ENCODE results near the gene MCOLN1. TPM values are rescaled to one million over a fixed set of nuclear protein-coding genes. Genes with fewer than 3 reads are reported as not detected.

Gene MCOLN1
- total and polyA plus RNA-seq, 2 donors (not counting 3 experiments of a cell fraction or from before 2014, with no cell fraction given): 23.0 to 60.9 TPM

DNA sequence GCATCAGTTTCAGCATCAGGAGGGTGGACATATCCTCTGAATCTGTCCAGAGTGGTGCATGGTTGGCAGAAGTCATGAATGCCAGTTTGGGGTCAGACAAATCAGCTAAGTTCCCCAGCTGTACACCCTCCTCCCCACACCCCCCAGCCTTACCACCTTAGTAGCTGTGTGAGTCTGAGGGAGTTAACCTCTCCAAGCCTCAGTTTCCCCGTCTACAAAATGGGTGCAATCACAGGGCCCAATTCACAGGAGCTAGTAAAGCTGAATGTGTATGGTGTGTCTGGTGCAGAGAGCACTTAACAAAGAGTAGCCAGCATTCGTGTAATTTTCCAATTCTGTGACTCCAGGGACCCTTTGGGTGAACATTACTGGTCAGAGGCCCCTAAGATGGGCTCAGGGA, 19.9 kb upstream of the MCOLN1 start:
- TF ChIP-seq JUN (IDR thresholded peaks at IDR 0.05; ENCODE audit: borderline replicate concordance, insufficient read depth, insufficient read length, low read depth) (no peak), MYC (IDR thresholded peaks at IDR 0.05; ENCODE audit: low read depth, low read length) (no peak), POLR2AphosphoS5 (IDR thresholded peaks at IDR 0.05; ENCODE audit: insufficient read depth, low read depth, low read length) (no peak), POLR2A (IDR thresholded peaks at IDR 0.05; ENCODE audit: low read depth, low read length) (no peak), MAX (IDR thresholded peaks at IDR 0.05; ENCODE audit: insufficient read depth, insufficient read length) (no peak), EZH2 (IDR thresholded peaks at IDR 0.05; ENCODE audit: borderline replicate concordance, low read depth, low read length, severe bottlenecking) (no peak), GATA2 (IDR thresholded peaks at IDR 0.05; ENCODE audit: insufficient read depth, insufficient read length, low read depth, low read length) (no peak), FOS (IDR thresholded peaks at IDR 0.05; ENCODE audit: borderline replicate concordance, insufficient read depth, low read length) (no peak)
- TF ChIP-seq, protein P1, sequence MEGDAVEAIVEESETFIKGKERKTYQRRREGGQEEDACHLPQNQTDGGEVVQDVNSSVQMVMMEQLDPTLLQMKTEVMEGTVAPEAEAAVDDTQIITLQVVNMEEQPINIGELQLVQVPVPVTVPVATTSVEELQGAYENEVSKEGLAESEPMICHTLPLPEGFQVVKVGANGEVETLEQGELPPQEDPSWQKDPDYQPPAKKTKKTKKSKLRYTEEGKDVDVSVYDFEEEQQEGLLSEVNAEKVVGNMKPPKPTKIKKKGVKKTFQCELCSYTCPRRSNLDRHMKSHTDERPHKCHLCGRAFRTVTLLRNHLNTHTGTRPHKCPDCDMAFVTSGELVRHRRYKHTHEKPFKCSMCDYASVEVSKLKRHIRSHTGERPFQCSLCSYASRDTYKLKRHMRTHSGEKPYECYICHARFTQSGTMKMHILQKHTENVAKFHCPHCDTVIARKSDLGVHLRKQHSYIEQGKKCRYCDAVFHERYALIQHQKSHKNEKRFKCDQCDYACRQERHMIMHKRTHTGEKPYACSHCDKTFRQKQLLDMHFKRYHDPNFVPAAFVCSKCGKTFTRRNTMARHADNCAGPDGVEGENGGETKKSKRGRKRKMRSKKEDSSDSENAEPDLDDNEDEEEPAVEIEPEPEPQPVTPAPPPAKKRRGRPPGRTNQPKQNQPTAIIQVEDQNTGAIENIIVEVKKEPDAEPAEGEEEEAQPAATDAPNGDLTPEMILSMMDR (IDR thresholded peaks at IDR 0.05; ENCODE audit: extremely low read depth in 1 of 2, insufficient read depth in 1 of 2, low read depth in 1 of 2, low read length in 2 of 2): no peak
- dilution Hi-C loops (cut with MboI; ENCODE audit: extremely low pct_ligation_motif_present, low sequenced_read_pairs) (no loop called here), intact Hi-C loops (cut with micrococcal nuclease) (no loop called here)
- Histone ChIP-seq H3K36me3 (ENCODE audit: control insufficient read depth in 2 of 2, extremely low read depth in 1 of 2, insufficient read depth in 2 of 2, low read length in 2 of 2) (no peaks in the 10 kb centered on the region), H3K9me3 (replicated peaks; ENCODE audit: control insufficient read depth, insufficient read depth, low read length) (no peaks in the 10 kb centered on the region), H3K27ac (ENCODE audit: insufficient read depth, low read depth, low read length) (no peak overlapping the region), H4K20me1 (replicated peaks; ENCODE audit: control insufficient read depth, extremely low read depth, insufficient read depth, low read length) (no peaks in the 10 kb centered on the region), H3K27me3 (ENCODE audit: control insufficient read depth in 2 of 2, insufficient read depth in 2 of 2, low read length in 2 of 2) (peaks cover 0 to 4% of the 10 kb centered on the region in 2 experiments), H2AFZ (ENCODE audit: low read depth, low read length) (no peak overlapping the region), H3K79me2 (ENCODE audit: control insufficient read depth, insufficient read depth, low read length) (no peaks in the 10 kb centered on the region), H3K9ac (replicated peaks; ENCODE audit: extremely low read depth, insufficient read depth, low read length) (no peak overlapping the region), H3K4me1 (ENCODE audit: control insufficient read depth, extremely low read depth, insufficient read depth, low read length) (no peaks in the 10 kb centered on the region), H3K9me1 (replicated peaks; ENCODE audit: control insufficient read depth, extremely low read depth, insufficient read depth, low read length) (no peaks in the 10 kb centered on the region), H3K4me2 (ENCODE audit: insufficient read depth, low read length) (no peak overlapping the region), H3K4me3 (replicated peaks in 1 of 3; ENCODE audit: insufficient read depth in 1 of 3, low read depth in 1 of 3, low read length in 3 of 3) (no peak overlapping the region)
- FAIRE-seq (no peak), DNase-seq (ENCODE audit: low read depth, low spot score) (no peak)
- ChIA-PET CTCF (no interaction called here), POLR2A (no interaction called here)
- BruUV-seq (replicated peaks): no TSS peak
